NT2/D1 (cell line): ENCODE results near the gene KIF4A.

Source experiments
- SUZ12 ChIP-seq: IDR thresholded peaks from 2 replicates; pipeline ENCODE4 v1.6.1; 2011; ENCODE audit not compliant: insufficient read length, insufficient read depth; ENCODE audit errors: extremely low read depth
- ZNF274 ChIP-seq: IDR thresholded peaks from 2 replicates; pipeline ENCODE4 v1.6.1; 2011; ENCODE audit warnings: mild to moderate bottlenecking, low read depth, low read length

DNA sequence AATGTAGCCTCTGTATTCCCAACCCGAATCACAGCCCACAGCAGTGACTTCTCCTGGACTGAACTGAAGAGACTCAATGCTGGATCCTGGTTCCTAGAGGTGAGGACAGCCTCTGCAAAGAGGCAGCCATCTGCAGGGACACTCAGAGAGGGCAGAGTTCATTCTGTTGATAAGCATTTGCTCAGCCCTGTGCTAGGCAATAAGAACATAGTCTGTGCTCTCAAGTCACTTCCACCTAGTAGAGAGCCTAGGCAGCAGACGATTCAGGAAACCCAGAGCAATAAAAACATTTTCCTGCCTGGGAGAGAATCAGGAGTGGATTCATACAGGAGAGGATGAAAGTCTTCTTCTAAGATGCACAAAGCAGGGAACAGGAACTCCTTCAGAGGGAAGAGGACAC is 137.5 kb downstream of the KIF4A start:
- TF ChIP-seq ZNF274 (no peak), SUZ12 (no peak)
